ENCODE data around the gene ARL11. TPM values are rescaled to one million over a fixed set of nuclear protein-coding genes. Genes with fewer than 3 reads are reported as not detected.

ARL11 gene
- total RNA-seq, 4 donors from 2014 or later = 0.33 to 1.2 (median 0.43) TPM

DNA sequence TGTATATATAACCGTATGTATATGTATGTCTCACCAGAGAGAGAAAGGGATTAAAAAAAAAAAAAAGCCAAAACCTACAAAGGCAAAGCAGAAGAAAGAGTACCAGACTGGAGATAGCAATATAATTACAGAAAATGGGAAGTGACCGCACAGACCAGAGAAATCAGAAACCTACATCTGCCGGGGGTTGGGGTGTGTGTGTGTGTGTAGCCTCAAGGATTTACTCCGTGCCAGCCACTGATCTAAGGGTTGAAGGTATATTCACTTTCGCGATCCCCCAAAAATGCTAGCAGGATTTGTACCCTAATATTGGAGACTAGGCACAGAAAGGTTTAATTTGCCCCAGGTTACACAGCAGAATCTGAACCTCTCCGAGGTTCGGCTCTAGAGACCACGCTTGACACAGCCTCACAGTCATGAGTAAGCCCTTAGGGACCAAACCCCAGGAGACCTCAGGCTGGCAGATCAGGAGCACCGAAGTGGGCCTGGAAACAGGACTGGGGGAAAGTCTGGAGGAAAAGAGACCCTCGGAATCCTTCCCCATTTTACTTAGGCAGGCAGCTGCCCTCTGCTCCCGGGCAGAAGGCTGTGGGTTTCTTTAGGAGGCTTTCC lies 14.8 kb downstream of the ARL11 start:
- H3K4me1 ChIP-seq = peaks cover 3 to 13% of the 10 kb centered on the region in 2 donors
- no peak for DNase-seq
- 80 to 92% methylated on average over 12 of the region's 12 CpGs for WGBS, 2 donors
- H3K9me3 ChIP-seq = no peaks in the 10 kb centered on the region
- no peak overlapping the region for H3K4me3 ChIP-seq (replicated peaks in 1 of 3)
- no peak overlapping the region for H3K27ac ChIP-seq
- H3K27me3 ChIP-seq = no peaks in the 10 kb centered on the region
- no peaks in the 10 kb centered on the region for H3K36me3 ChIP-seq
- TF ChIP-seq, protein P1, sequence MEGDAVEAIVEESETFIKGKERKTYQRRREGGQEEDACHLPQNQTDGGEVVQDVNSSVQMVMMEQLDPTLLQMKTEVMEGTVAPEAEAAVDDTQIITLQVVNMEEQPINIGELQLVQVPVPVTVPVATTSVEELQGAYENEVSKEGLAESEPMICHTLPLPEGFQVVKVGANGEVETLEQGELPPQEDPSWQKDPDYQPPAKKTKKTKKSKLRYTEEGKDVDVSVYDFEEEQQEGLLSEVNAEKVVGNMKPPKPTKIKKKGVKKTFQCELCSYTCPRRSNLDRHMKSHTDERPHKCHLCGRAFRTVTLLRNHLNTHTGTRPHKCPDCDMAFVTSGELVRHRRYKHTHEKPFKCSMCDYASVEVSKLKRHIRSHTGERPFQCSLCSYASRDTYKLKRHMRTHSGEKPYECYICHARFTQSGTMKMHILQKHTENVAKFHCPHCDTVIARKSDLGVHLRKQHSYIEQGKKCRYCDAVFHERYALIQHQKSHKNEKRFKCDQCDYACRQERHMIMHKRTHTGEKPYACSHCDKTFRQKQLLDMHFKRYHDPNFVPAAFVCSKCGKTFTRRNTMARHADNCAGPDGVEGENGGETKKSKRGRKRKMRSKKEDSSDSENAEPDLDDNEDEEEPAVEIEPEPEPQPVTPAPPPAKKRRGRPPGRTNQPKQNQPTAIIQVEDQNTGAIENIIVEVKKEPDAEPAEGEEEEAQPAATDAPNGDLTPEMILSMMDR (IDR thresholded peaks at IDR 0.05) = no peak
- TF ChIP-seq POLR2A (IDR thresholded peaks at IDR 0.05) = no peak
- intact Hi-C loops (cut with DNase I) = no loop called here

- WGBS, 2 donors = 81 to 83% methylated on average over 13 of the region's 13 CpGs
- no peaks in the 10 kb centered on the region for H3K36me3 ChIP-seq
- DNase-seq = no peak
- H3K4me3 ChIP-seq (replicated peaks in 1 of 3) = no peak overlapping the region
- H3K27ac ChIP-seq = no peak overlapping the region
- H3K27me3 ChIP-seq = no peaks in the 10 kb centered on the region
- no peaks in the 10 kb centered on the region for H3K9me3 ChIP-seq
- H3K4me1 ChIP-seq = peaks cover 0 to 4% of the 10 kb centered on the region in 2 donors
- no peak for TF ChIP-seq POLR2A (IDR thresholded peaks at IDR 0.05)
- TF ChIP-seq, protein P1 (IDR thresholded peaks at IDR 0.05) = no peak
- intact Hi-C loops (cut with DNase I) = no loop called here
Observed at GRCh38 chr13:49645451-49645850, 17.1 kb downstream of the ARL11 start.

GRCh38 chr13:49646688-49647087 lies 18.4 kb downstream of the ARL11 start:
- TF ChIP-seq, protein P1 (IDR thresholded peaks at IDR 0.05) = no peak
- TF ChIP-seq POLR2A (IDR thresholded peaks at IDR 0.05) = no peak
- Histone ChIP-seq H3K4me1 (peaks cover 0 to 4% of the 10 kb centered on the region in 2 donors), H3K36me3 (no peaks in the 10 kb centered on the region), H3K27me3 (no peaks in the 10 kb centered on the region), H3K4me3 (replicated peaks in 1 of 3) (no peak overlapping the region), H3K27ac (no peak overlapping the region), H3K9me3 (no peaks in the 10 kb centered on the region)
- DNase-seq = no peak
- intact Hi-C loops (cut with DNase I) = no loop called here
- WGBS, 2 donors = 93 to 98% methylated on average over 4 of the region's 4 CpGs

GRCh38 chr13:49649244-49649962 lies 21.1 kb downstream of the ARL11 start:
- TF ChIP-seq, protein P1 (IDR thresholded peaks at IDR 0.05) = peak in 3 of 6 experiments; percentile 13 to 27 (median 22)
- no peak for TF ChIP-seq POLR2A (IDR thresholded peaks at IDR 0.05)
- no peaks in the 10 kb centered on the region for H3K27me3 ChIP-seq
- DNase-seq = no peak
- no peaks in the 10 kb centered on the region for H3K9me3 ChIP-seq
- H3K4me3 ChIP-seq (replicated peaks in 1 of 3) = no peak overlapping the region
- intact Hi-C loops (cut with DNase I) = no loop called here
- no peaks in the 10 kb centered on the region for H3K4me1 ChIP-seq
- H3K27ac ChIP-seq = no peak overlapping the region
- 63 to 75% methylated on average over 5 of the region's 5 CpGs for WGBS, 2 donors
- H3K36me3 ChIP-seq = no peaks in the 10 kb centered on the region

GRCh38 chr13:49649963-49650312 lies 21.6 kb downstream of the ARL11 start:
- Histone ChIP-seq H3K27me3 (no peaks in the 10 kb centered on the region), H3K4me3 (replicated peaks in 1 of 3) (no peak overlapping the region), H3K36me3 (no peaks in the 10 kb centered on the region), H3K4me1 (no peaks in the 10 kb centered on the region), H3K9me3 (no peaks in the 10 kb centered on the region), H3K27ac (no peak overlapping the region)
- no peak for TF ChIP-seq POLR2A (IDR thresholded peaks at IDR 0.05)
- TF ChIP-seq, protein P1 (IDR thresholded peaks at IDR 0.05) = no peak
- 81 to 93% methylated on average over 2 of the region's 2 CpGs for WGBS, 2 donors
- intact Hi-C loops (cut with DNase I) = no loop called here
- DNase-seq = no peak
